GM12875 (cell line): ENCODE results near the gene RBCK1.

Source experiments
- H3K4me3 ChIP-seq: one replicate; pipeline ENCODE4 v1.5.1; 2011; ENCODE audit warnings: low read depth, low read length, control low read depth
- TF ChIP-seq, protein P1 (sequence below): IDR thresholded peaks from 2 replicates; pipeline ENCODE4 v1.5.1; 2011; ENCODE audit warnings: low read depth, mild to moderate bottlenecking, control low read depth, inconsistent platforms, low read length, moderate library complexity, borderline replicate concordance; ENCODE audit not compliant: insufficient read depth

RBCK1 gene

GRCh38 chr20:461254-462198 is 53.4 kb downstream of the RBCK1 start:
- TF ChIP-seq, protein P1, sequence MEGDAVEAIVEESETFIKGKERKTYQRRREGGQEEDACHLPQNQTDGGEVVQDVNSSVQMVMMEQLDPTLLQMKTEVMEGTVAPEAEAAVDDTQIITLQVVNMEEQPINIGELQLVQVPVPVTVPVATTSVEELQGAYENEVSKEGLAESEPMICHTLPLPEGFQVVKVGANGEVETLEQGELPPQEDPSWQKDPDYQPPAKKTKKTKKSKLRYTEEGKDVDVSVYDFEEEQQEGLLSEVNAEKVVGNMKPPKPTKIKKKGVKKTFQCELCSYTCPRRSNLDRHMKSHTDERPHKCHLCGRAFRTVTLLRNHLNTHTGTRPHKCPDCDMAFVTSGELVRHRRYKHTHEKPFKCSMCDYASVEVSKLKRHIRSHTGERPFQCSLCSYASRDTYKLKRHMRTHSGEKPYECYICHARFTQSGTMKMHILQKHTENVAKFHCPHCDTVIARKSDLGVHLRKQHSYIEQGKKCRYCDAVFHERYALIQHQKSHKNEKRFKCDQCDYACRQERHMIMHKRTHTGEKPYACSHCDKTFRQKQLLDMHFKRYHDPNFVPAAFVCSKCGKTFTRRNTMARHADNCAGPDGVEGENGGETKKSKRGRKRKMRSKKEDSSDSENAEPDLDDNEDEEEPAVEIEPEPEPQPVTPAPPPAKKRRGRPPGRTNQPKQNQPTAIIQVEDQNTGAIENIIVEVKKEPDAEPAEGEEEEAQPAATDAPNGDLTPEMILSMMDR = no peak
- peak overlapping the region; percentile 74 for H3K4me3 ChIP-seq

GRCh38 chr20:462199-462991 is 54.3 kb downstream of the RBCK1 start, which contains the start of gene TBC1D20:
TSS of gene TBC1D20 (minus strand) at chr20:462533. CDS start at chr20:462405, 128 bp downstream.
- H3K4me3 ChIP-seq = peak within 1 kb of the TSS; percentile 74
- TF ChIP-seq, protein P1 = peak; percentile 12; the same call in 1 of the 2 replicates

DNA sequence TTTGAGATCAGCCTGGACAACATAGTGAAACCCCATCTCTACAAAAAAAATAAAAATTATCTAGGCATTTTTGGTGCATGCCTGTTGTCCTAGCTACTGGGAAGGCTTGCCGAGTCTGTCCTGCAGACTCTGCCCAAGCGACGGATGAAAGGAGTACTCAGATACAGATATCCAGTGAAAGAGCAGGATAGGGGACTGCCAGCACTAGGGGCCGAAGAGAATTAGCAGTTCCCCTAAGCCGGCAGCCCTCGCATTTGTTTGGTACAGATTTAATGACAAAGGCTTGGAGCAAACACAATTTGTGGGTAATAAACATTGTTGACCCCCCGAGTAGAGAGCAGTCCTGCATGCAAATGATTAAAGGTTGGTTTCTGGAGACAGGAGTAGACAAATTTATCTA is 59.7 kb downstream of the RBCK1 start:
- TF ChIP-seq, protein P1 = no peak

DNA sequence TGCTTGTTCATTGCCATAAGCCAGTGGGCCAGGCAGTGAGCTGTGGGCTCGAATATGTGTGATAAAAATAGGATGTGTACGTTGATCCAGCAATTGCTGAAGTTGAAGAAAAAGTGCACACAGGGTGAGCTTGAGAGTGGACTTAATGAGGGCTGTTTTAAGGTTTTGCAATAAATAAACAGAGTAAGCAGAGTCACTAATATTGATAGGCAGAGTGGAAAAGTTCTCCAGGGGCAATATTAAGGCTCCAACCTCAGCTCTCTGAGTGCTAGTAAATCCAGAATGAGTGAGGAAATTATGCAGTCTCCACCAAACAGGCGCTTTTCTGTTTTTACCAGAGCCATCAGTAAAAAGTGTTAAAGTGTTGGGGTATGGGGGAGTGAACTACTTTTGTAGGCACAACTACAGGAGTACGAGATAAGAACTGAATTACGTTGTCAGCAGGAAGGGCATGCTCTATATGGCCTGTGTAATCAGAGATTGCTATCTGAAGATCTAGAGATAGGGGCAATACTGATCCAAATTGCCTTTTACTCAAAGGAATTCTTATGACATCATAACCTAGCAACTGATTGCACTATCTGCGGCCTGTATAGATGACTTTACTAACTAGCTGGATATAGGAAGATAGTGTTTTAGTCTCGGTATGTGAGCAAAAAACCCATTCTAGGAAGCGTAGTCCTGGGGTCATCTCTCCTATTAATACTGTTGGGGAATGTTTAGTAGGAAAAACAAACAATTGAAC is 61.8 kb downstream of the RBCK1 start:
- H3K4me3 ChIP-seq = no peak overlapping the region
- TF ChIP-seq, protein P1 = no peak

More for the DNA sequence above, 59.7 kb downstream of the RBCK1 start:
- no peak overlapping the region for H3K4me3 ChIP-seq

DNA sequence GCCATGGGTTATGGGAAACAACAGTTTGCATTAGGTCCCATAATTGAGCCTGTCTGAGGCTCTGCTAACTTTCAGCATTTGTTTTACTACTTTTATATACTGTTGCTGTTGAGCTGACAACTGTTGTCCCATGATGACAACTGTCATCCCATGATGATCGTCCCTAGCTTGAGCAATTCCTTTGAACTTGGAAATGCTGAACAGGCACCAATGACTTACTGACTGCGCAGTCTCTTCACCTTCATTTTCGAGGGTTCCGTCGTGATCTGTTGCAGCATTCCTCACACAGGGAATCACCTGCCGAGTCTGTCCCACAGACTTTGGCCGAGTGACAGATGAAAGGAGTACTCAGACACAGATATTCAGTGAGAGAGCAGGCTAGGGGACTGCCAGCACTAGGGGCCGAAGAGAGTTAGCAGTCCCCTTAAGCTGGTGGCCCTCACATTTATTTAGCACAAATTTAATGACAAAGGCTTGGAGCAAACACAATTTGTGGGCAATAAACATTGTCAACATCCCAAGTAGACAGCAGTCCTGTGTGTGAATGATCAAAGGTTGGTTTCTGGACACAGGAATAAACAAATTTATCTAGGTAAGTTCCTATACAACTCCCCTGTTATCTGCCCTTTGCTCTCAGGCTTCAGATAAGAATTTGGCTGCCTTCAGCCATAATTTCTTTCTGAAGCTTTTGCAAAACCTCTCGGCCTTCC is 64.2 kb downstream of the RBCK1 start:
- TF ChIP-seq, protein P1 = no peak
- H3K4me3 ChIP-seq = no peak overlapping the region

GRCh38 chr20:472889-473292 is 64.8 kb downstream of the RBCK1 start:
- TF ChIP-seq, protein P1 = no peak
- no peak overlapping the region for H3K4me3 ChIP-seq
